Measurements from ENCODE around the gene SMOC2. TPM values are rescaled to one million over a fixed set of nuclear protein-coding genes. Genes with fewer than 3 reads are reported as not detected.

Gene SMOC2
- polyA plus RNA-seq, 1 donor from 2014 or later = 0.50 TPM

- no peak overlapping the region for H2AFZ ChIP-seq (ENCODE audit: low read depth, low read length)
- no peaks in the 10 kb centered on the region for H4K20me1 ChIP-seq (ENCODE audit: insufficient read depth)
- no peaks in the 10 kb centered on the region for H3K36me3 ChIP-seq (ENCODE audit: insufficient read depth, low read length)
- no peak for TF ChIP-seq MXI1 (conservative IDR thresholded peaks at IDR 0.05; ENCODE audit: poor library complexity, severe bottlenecking)
- TF ChIP-seq SMC3 (conservative IDR thresholded peaks at IDR 0.05; ENCODE audit: poor library complexity) = no peak
- TF ChIP-seq, protein P1, sequence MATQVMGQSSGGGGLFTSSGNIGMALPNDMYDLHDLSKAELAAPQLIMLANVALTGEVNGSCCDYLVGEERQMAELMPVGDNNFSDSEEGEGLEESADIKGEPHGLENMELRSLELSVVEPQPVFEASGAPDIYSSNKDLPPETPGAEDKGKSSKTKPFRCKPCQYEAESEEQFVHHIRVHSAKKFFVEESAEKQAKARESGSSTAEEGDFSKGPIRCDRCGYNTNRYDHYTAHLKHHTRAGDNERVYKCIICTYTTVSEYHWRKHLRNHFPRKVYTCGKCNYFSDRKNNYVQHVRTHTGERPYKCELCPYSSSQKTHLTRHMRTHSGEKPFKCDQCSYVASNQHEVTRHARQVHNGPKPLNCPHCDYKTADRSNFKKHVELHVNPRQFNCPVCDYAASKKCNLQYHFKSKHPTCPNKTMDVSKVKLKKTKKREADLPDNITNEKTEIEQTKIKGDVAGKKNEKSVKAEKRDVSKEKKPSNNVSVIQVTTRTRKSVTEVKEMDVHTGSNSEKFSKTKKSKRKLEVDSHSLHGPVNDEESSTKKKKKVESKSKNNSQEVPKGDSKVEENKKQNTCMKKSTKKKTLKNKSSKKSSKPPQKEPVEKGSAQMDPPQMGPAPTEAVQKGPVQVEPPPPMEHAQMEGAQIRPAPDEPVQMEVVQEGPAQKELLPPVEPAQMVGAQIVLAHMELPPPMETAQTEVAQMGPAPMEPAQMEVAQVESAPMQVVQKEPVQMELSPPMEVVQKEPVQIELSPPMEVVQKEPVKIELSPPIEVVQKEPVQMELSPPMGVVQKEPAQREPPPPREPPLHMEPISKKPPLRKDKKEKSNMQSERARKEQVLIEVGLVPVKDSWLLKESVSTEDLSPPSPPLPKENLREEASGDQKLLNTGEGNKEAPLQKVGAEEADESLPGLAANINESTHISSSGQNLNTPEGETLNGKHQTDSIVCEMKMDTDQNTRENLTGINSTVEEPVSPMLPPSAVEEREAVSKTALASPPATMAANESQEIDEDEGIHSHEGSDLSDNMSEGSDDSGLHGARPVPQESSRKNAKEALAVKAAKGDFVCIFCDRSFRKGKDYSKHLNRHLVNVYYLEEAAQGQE (IDR thresholded peaks at IDR 0.05; ENCODE audit: borderline replicate concordance) = no peak
- no peak for TF ChIP-seq POLR2AphosphoS5 (IDR thresholded peaks at IDR 0.05)
- no peak for TF ChIP-seq CTCF (IDR thresholded peaks at IDR 0.05; ENCODE audit: poor library complexity, severe bottlenecking)
- TF ChIP-seq EP300 (conservative IDR thresholded peaks at IDR 0.05; ENCODE audit: poor library complexity, severe bottlenecking) = no peak
- no peak for TF ChIP-seq TAF1 (IDR thresholded peaks at IDR 0.05; ENCODE audit: low read depth)
- H3K27ac ChIP-seq (ENCODE audit: low read length) = no peak overlapping the region
- H3K4me3 ChIP-seq (ENCODE audit: low read length) = no peak overlapping the region
- H3K79me2 ChIP-seq (replicated peaks; ENCODE audit: insufficient read depth, low read length) = no peaks in the 10 kb centered on the region
- no peaks in the 10 kb centered on the region for H3K9me2 ChIP-seq (ENCODE audit: insufficient read depth, low read length)
- no peak overlapping the region for H3K4me2 ChIP-seq (ENCODE audit: low read length)
- no peak overlapping the region for H3K9ac ChIP-seq (ENCODE audit: low read length)
- H3K27me3 ChIP-seq (ENCODE audit: insufficient read depth, low read depth, low read length) = no peaks in the 10 kb centered on the region
- H3F3A ChIP-seq (ENCODE audit: insufficient read depth, low read length, poor library complexity, severe bottlenecking) = no peaks in the 10 kb centered on the region
- no peaks in the 10 kb centered on the region for H3K9me3 ChIP-seq (ENCODE audit: low read length)
Observed at GRCh38 chr6:168714547-168715260, 273.7 kb downstream of the SMOC2 start.

GRCh38 chr6:168715643-168716481 is 274.9 kb downstream of the SMOC2 start:
- Histone ChIP-seq H3K9me3 (ENCODE audit: low read length) (no peaks in the 10 kb centered on the region), H3K9ac (ENCODE audit: low read length) (no peak overlapping the region), H3K27ac (ENCODE audit: low read length) (no peak overlapping the region), H2AFZ (ENCODE audit: low read depth, low read length) (no peak overlapping the region), H3K9me2 (ENCODE audit: insufficient read depth, low read length) (no peaks in the 10 kb centered on the region), H3K4me2 (ENCODE audit: low read length) (no peak overlapping the region), H3F3A (ENCODE audit: insufficient read depth, low read length, poor library complexity, severe bottlenecking) (no peaks in the 10 kb centered on the region), H4K20me1 (ENCODE audit: insufficient read depth) (no peaks in the 10 kb centered on the region), H3K4me3 (ENCODE audit: low read length) (no peak overlapping the region), H3K79me2 (replicated peaks; ENCODE audit: insufficient read depth, low read length) (no peaks in the 10 kb centered on the region), H3K36me3 (ENCODE audit: insufficient read depth, low read length) (no peaks in the 10 kb centered on the region), H3K27me3 (ENCODE audit: insufficient read depth, low read depth, low read length) (no peaks in the 10 kb centered on the region)
- TF ChIP-seq CTCF (IDR thresholded peaks at IDR 0.05; ENCODE audit: poor library complexity, severe bottlenecking) = no peak
- TF ChIP-seq EZH2 (IDR thresholded peaks at IDR 0.05; ENCODE audit: borderline replicate concordance, insufficient read depth, low read length, poor library complexity, severe bottlenecking) = no peak
- TF ChIP-seq SMC3 (conservative IDR thresholded peaks at IDR 0.05; ENCODE audit: poor library complexity) = no peak
- TF ChIP-seq RAD21 (conservative IDR thresholded peaks at IDR 0.05) = no peak
- TF ChIP-seq EP300 (conservative IDR thresholded peaks at IDR 0.05; ENCODE audit: poor library complexity, severe bottlenecking) = no peak
- TF ChIP-seq, protein P1 (IDR thresholded peaks at IDR 0.05; ENCODE audit: borderline replicate concordance) = no peak
- TF ChIP-seq MXI1 (conservative IDR thresholded peaks at IDR 0.05; ENCODE audit: poor library complexity, severe bottlenecking) = no peak
- no peak for TF ChIP-seq TAF1 (IDR thresholded peaks at IDR 0.05; ENCODE audit: low read depth)
- no peak for TF ChIP-seq POLR2AphosphoS5 (IDR thresholded peaks at IDR 0.05)
